Breast epithelium (tissue), 3 donors: ENCODE data around the gene MMP3.

Experiments
- CTCF ChIP-seq, 3 donors: fragments of 450-650 bp; IDR thresholded peaks; one replicate each; pipeline ENCODE4 v1.5.1; 2016 to 2017; ENCODE audit warnings: antibody characterized with exemption in 3 of 3, mild to moderate bottlenecking in 3 of 3, moderate library complexity in 3 of 3
- POLR2A ChIP-seq: fragments of 450-650 bp; IDR thresholded peaks from one replicate; pipeline ENCODE4 v1.6.1; 2016; ENCODE audit warnings: antibody characterized with exemption, mild to moderate bottlenecking, moderate library complexity
- POLR2AphosphoS5 ChIP-seq, 3 donors: sonication (generic); formaldehyde crosslinking; IDR thresholded peaks; one replicate each; pipeline ENCODE4 v1.6.1; 2017; ENCODE audit warnings: antibody characterized with exemption in 3 of 3

GRCh38 chr11:102833731-102834130 is 9.7 kb downstream of the MMP3 start:
- TF ChIP-seq POLR2A (no peak), CTCF (IDR thresholded peaks at IDR 0.05) (no peak), POLR2AphosphoS5 (IDR thresholded peaks at IDR 0.05) (no peak)
